RWPE2 (cell line): ENCODE measurements around the gene AP1S1.
"Not testable (repeated sequence)": the region's sequence is repeated elsewhere in the genome, so short reads cannot be mapped to it uniquely, and the experiment has no call there.

Source experiments
- ATAC-seq: fragments of 200-7000 bp; cut with Tn5 transposase; 3 replicates; pipeline ENCODE4 v1.9.1; 2021; ENCODE audit warnings: low read depth
- DNase-seq: peaks from one replicate; pipeline ENCODE4 v3.0.0-alpha.2; 2020; ENCODE audit warnings: low spot score
- H3K27ac ChIP-seq: fragments of 450-650 bp; 2 replicates; pipeline ENCODE4 v1.5.1; 2017; ENCODE audit warnings: mild to moderate bottlenecking; ENCODE audit not compliant: poor library complexity, severe bottlenecking
- H3K27me3 ChIP-seq: fragments of 250-450 bp; sonication (Bioruptor Pico); 2 replicates; pipeline ENCODE4 v1.5.1; 2021; ENCODE audit warnings: mild to moderate bottlenecking, moderate library complexity; ENCODE audit not compliant: insufficient read depth, poor library complexity, severe bottlenecking
- H3K36me3 ChIP-seq: fragments of 250-450 bp; sonication (Bioruptor Pico); 2 replicates; pipeline ENCODE4 v1.5.1; 2020; ENCODE audit warnings: low read depth, mild to moderate bottlenecking, moderate library complexity
- H3K4me1 ChIP-seq: fragments of 250-450 bp; sonication (Bioruptor Pico); 2 replicates; pipeline ENCODE4 v1.5.1; 2021; ENCODE audit warnings: mild to moderate bottlenecking, moderate library complexity; ENCODE audit not compliant: insufficient read depth, poor library complexity, severe bottlenecking
- H3K4me3 ChIP-seq: fragments of 250-450 bp; sonication (Bioruptor Pico); 2 replicates; pipeline ENCODE4 v1.5.1; 2021; ENCODE audit warnings: mild to moderate bottlenecking, moderate library complexity; ENCODE audit not compliant: severe bottlenecking
- H3K9me3 ChIP-seq: fragments of 250-450 bp; sonication (Bioruptor Pico); 2 replicates; pipeline ENCODE4 v1.5.1; 2021; ENCODE audit warnings: mild to moderate bottlenecking, moderate library complexity; ENCODE audit not compliant: severe bottlenecking
- CTCF ChIP-seq: fragments of 450-650 bp; IDR thresholded peaks from one replicate; pipeline ENCODE4 v1.5.1; 2017; ENCODE audit warnings: mild to moderate bottlenecking, moderate library complexity; ENCODE audit not compliant: poor library complexity, severe bottlenecking

The AP1S1 gene

GRCh38 chr7:101200862-101201599 lies 46.8 kb downstream of the AP1S1 start, which contains the start of gene MOGAT3:
Gene MOGAT3, minus strand, starts transcription at chr7:101201036. Its CDS starts 182 bp downstream, at chr7:101200854.
- Histone ChIP-seq H3K27me3 (peaks cover 14% of the 10 kb centered on the region), H3K9me3 (no peaks in the 10 kb centered on the region), H3K27ac (no peak within 1 kb of the TSS), H3K36me3 (no peaks in the 10 kb centered on the region), H3K4me1 (no peaks in the 10 kb centered on the region), H3K4me3 (no peak within 1 kb of the TSS)
- ATAC-seq (no peak), DNase-seq (no peak)
- no peak for TF ChIP-seq CTCF

GRCh38 chr7:101201695-101202602 lies 47.7 kb downstream of the AP1S1 start:
- no peaks in the 10 kb centered on the region for H3K9me3 ChIP-seq
- ATAC-seq = no peak
- DNase-seq = no peak
- no peak for TF ChIP-seq CTCF
- no peaks in the 10 kb centered on the region for H3K36me3 ChIP-seq
- H3K27me3 ChIP-seq = peaks cover 14% of the 10 kb centered on the region
- no peak overlapping the region for H3K4me3 ChIP-seq
- no peaks in the 10 kb centered on the region for H3K4me1 ChIP-seq
- H3K27ac ChIP-seq = no peak overlapping the region

GRCh38 chr7:101202603-101202918 lies 48.3 kb downstream of the AP1S1 start:
- H3K36me3 ChIP-seq = no peaks in the 10 kb centered on the region
- H3K4me1 ChIP-seq = no peaks in the 10 kb centered on the region
- H3K27me3 ChIP-seq = peaks cover 14% of the 10 kb centered on the region
- no peak overlapping the region for H3K27ac ChIP-seq
- no peak for TF ChIP-seq CTCF
- ATAC-seq (no peak), DNase-seq (no peak)
- H3K4me3 ChIP-seq = no peak overlapping the region
- H3K9me3 ChIP-seq = no peaks in the 10 kb centered on the region

- DNase-seq, ATAC-seq, H3K27ac ChIP-seq, H3K4me1 ChIP-seq, H3K9me3 ChIP-seq, H3K4me3 ChIP-seq, H3K36me3 ChIP-seq: not testable (repeated sequence)
- H3K27me3 ChIP-seq = peaks cover 14% of the 10 kb centered on the region
These were observed 49.8 kb downstream of the AP1S1 start for GRCh38 chr7:101203740-101204738.
